Measurements from ENCODE around the gene FHIT.
"Not testable (repeated sequence)": the region's sequence is repeated elsewhere in the genome, so short reads cannot be mapped to it uniquely, and the experiment has no call there.

Gene FHIT

GRCh38 chr3:60542995-60543394 is 708.3 kb downstream of the FHIT start:
- DNase-seq, result no peak

- not testable (repeated sequence) for DNase-seq
These were observed 711.9 kb downstream of the FHIT start for GRCh38 chr3:60539394-60539793.

DNA sequence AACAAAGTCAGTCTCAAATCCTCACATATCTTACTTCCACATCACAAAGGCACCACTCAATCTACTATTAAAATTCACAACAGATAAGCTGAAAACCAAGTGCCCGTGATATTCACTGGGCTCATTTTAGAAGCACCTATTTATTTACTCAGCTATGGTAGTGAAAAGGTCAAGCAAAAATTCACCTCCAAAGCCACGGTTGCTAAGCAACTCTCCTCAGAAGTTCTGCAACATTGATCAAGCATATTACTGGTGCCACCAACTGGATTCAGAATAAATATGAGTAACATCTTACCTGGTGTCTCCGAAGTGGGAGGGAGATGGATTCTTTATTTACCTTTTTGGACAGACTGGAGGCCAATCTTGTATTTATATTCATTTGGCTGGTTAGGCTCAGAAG is 714.8 kb downstream of the FHIT start:
- no peak for DNase-seq

DNA sequence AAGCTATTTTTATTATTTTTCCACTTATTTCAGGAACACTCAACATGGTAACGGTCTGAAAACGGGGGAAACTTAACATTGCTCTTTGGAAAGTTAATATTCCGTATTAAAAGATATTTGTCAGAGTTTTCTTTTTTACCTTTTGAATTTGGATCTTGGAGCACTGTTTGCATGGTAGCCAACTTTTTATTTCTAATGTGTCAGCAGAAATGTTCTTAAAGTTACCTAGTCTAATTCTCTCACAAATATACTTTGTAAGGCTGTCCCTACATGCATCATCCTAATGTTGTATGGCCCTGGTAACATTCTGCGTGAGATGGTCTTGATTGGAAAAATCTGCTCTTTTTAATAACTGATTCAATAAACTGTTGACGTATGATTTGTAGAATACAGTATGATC is 719.5 kb downstream of the FHIT start:
- no peak for DNase-seq

- no peak for DNase-seq
These were observed 722.6 kb downstream of the FHIT start for GRCh38 chr3:60528651-60529050.

GRCh38 chr3:60523536-60523935 is 727.7 kb downstream of the FHIT start:
- DNase-seq, result no peak

DNA sequence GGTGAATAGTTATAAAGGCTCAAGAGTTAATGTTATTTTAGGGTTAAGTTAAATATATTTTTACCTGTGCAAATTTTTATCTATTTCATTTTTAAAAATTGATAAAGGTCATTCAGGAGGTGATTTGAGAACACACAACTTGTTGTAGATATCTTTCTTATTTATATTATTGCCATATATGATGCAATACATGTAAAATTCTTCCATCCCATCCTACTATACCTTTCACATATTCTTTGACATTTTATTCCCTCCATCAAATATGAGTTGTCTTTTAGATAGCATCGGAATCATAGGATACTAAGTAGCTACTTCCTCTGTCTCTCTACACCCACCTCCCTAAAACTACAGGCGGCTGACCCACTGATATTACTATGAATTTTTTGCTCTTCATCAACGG is 734.1 kb downstream of the FHIT start:
- no peak for DNase-seq

GRCh38 chr3:60514866-60515265 is 736.4 kb downstream of the FHIT start:
- no peak for DNase-seq

DNA sequence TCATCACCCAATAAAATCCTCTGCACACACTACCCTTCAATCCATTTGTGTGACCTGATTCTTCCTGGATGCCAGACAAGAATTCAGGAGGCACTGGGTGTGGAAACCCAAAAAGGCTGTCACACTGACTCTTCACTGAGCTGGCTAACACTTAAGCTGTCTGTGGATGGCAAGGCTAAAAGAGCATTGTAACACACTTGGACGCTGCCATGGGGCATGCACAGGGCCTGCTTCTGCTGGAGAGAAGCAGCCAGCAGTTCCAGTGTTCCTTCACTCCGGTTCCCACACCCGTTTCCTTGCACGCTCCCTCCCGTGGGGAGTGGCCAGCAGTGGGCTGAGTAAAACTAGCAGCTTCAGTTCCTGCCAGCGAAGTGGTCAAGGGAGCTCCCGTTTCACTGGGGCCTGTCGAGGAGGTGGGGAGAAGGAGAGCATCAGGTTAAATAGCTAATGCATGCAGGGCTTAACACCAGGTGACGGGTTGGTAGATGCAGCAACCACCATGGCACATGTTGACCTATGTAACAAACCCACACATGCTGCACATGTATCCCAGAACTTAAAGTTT is 737.1 kb downstream of the FHIT start:
- DNase-seq, result no peak

DNA sequence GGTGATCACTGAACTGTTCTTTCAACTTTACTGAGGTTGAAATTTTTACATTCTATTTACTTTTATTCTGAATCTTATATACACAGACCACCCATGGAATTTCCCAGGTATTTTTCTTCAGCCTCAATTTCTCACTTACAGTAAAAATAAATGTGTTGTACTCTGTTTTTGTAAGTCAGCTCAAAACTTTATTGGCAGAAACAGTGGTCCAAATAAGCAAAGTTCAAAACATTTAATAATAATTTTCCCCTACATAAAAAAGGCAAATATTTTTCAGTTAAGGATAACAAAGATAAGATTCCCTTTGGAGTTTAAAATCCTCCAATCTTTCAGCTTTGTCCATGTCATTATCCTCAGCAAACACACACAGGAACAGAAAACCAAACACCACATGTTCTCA is 738.0 kb downstream of the FHIT start:
- no peak for DNase-seq

- no peak for DNase-seq
These were observed 738.7 kb downstream of the FHIT start for GRCh38 chr3:60512506-60512905.

GRCh38 chr3:60509471-60509870 is 741.8 kb downstream of the FHIT start:
- no peak for DNase-seq

- DNase-seq, result no peak
These were observed 746.3 kb downstream of the FHIT start for GRCh38 chr3:60504827-60505457.

DNA sequence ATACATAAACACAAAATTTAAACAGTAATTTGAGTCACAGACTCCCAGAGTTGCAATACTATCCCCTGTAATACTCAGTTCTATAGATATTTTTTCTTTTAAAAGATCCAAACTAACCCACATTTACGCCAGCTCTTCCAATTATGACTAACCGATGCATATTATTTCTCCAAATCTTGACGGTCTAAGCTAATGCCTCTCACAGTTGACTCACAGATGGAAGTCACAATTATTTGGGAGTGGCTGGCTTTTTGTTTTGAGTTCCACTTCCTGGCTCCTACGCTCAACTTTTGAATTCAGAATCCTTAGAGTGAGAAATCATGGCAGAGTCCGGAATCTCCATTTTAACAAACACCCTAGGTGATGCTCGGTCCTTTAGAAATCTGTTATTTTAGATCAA is 749.9 kb downstream of the FHIT start:
- DNase-seq, result no peak

DNA sequence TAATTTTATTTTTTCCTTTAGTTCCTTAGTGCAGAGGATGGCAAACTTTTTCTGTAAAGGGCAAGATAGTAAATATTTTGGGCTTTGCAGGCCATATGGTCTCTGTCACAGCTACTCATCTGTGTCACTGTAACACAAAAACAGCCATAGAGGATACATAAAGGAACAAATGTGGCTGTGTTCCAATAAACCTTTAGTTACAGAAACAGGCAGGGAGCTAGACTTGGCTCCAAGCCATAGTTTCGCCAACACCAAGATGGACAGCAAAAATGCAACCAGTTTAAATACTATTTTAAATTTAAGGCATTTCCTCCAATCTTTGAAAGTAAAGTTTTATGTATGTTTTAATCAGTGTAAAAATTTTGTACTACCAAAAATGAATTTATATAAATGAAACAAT is 753.4 kb downstream of the FHIT start:
- DNase-seq, result no peak

DNA sequence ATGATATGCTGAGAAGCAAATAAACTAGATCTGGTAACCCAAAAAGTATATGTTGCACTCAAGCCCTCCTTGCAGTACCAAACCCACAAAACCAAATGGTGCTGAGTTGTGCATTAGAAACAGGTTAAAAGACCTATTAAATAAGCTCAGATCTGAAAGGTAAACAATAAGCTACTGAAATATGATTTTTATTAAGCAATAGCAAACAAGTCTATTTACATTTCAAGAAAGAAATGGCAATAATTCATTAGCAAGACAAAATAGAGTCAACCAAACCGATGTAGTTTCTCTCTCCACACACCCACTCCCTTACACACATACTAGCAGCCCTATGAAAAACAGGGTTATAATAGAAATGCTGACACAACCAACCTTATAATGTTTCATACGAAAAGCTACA is 760.3 kb downstream of the FHIT start:
- no peak for DNase-seq

- DNase-seq, result no peak
These were observed 776.2 kb downstream of the FHIT start for GRCh38 chr3:60475096-60475495.

- no peak for DNase-seq
These were observed 781.8 kb downstream of the FHIT start for GRCh38 chr3:60469481-60469880.

DNA sequence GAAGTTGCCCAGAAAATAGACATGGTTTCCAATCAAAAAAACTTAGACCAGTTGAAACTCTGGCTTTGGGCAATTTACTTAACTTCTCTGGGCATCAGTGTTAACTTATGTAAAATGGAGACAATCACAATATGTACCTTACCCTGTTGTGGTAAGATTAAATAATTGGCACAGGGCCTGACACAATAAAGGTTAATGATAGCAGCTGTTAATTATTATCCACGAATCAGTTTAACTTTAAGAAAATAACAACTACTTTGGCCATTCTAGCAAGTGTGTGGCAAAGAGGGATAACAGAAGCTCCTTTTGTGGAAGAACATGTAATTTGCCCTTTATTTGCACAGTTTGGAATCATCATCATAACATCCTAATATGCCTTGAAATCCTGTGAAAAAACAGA is 787.6 kb downstream of the FHIT start:
- no peak for DNase-seq

- DNase-seq, result no peak
These were observed 790.0 kb downstream of the FHIT start for GRCh38 chr3:60461267-60461666.

DNA sequence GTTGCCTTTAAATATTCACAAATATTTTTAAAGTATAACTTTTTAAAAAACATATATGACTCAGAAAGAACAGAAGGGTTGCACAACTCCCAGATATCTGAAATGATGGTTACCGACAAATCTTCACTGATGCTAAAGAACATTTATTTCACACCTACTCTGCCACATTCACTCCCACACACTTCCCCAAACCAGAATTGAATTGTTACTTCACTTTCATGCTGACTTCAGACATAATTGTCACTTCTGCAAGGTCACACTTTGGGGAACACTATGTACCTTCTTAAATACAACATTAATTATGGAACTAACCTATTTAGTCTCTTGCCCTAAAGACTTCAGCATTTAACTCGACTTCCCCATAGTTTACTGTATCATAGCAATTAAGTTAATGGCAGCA is 795.1 kb downstream of the FHIT start:
- peak; percentile 10 for DNase-seq

GRCh38 chr3:60453326-60453725 is 797.9 kb downstream of the FHIT start:
- no peak for DNase-seq

DNA sequence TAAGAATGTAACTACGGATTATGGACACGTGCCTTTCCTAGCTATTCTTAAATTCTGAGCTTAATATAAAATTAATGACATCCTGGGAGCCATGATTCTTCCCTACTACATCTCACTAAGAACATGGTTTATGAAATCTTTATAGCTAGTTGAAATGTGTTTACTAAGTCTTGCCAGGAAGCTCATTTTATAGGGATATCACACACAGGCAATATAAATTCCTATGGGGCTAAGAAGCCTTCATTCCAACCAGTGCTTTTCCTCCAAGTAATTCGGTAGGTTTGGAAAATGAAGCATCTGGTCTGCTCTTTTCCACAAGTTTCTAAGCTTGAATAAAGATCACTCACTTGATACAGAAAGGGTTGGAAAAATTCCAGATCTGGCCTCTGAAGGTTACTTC is 802.6 kb downstream of the FHIT start:
- no peak for DNase-seq

GRCh38 chr3:60445446-60445845 is 805.8 kb downstream of the FHIT start:
- DNase-seq, result no peak

- no peak for DNase-seq
These were observed 806.3 kb downstream of the FHIT start for GRCh38 chr3:60444898-60445437.

All from activated CD4-positive, alpha-beta T cell treated with anti-CD3 and anti-CD28 coated beads, Interleukin-2, amount 50 U/mL, for 16 hours (primary cell).